HEK293T (cell line): ENCODE data around the gene SCYGR1.

Source experiments
- ARNT ChIP-seq: fragments of 450-650 bp; IDR thresholded peaks from 2 replicates; pipeline ENCODE4 v1.6.1; 2017; ENCODE audit warnings: mild to moderate bottlenecking
- BHLHE40 ChIP-seq: fragments of 450-650 bp; IDR thresholded peaks from 2 replicates; pipeline ENCODE4 v1.6.1; 2016; ENCODE audit warnings: mild to moderate bottlenecking, moderate library complexity, borderline replicate concordance
- CTBP1 ChIP-seq: fragments of 450-650 bp; IDR thresholded peaks from 2 replicates; pipeline ENCODE4 v1.6.1; 2016; ENCODE audit warnings: borderline replicate concordance
- ELF4 ChIP-seq: fragments of 450-650 bp; IDR thresholded peaks from 2 replicates; pipeline ENCODE4 v1.6.1; 2017; ENCODE audit warnings: antibody characterized with exemption
- FOXA1 ChIP-seq: fragments of 450-650 bp; IDR thresholded peaks from 2 replicates; pipeline ENCODE4 v1.6.1; 2016; ENCODE audit warnings: mild to moderate bottlenecking
- FOXK2 ChIP-seq: fragments of 450-650 bp; IDR thresholded peaks from 2 replicates; pipeline ENCODE4 v1.6.1; 2016; ENCODE audit warnings: mild to moderate bottlenecking
- FOXM1 ChIP-seq: fragments of 450-650 bp; IDR thresholded peaks from 2 replicates; pipeline ENCODE4 v1.6.1; 2017; ENCODE audit warnings: mild to moderate bottlenecking, borderline replicate concordance
- HDGF ChIP-seq: fragments of 450-650 bp; IDR thresholded peaks from 2 replicates; pipeline ENCODE4 v1.6.1; 2017; ENCODE audit warnings: antibody characterized with exemption, borderline replicate concordance
- L3MBTL2 ChIP-seq: fragments of 450-650 bp; conservative IDR thresholded peaks from 2 replicates; pipeline ENCODE4 v1.6.1; 2016; ENCODE audit warnings: mild to moderate bottlenecking
- LEF1 ChIP-seq: fragments of 450-650 bp; IDR thresholded peaks from 2 replicates; pipeline ENCODE4 v1.6.1; 2017; ENCODE audit warnings: mild to moderate bottlenecking, borderline replicate concordance
- PKNOX1 ChIP-seq: fragments of 450-650 bp; IDR thresholded peaks from 2 replicates; pipeline ENCODE4 v1.6.1; 2016
- SP1 ChIP-seq: fragments of 450-650 bp; IDR thresholded peaks from 2 replicates; pipeline ENCODE4 v1.6.1; 2017
- SUZ12 ChIP-seq: fragments of 450-650 bp; IDR thresholded peaks from 2 replicates; pipeline ENCODE4 v1.6.1; 2016; ENCODE audit warnings: mild to moderate bottlenecking
- TARDBP ChIP-seq: fragments of 450-650 bp; IDR thresholded peaks from 2 replicates; pipeline ENCODE4 v1.6.1; 2016

DNA sequence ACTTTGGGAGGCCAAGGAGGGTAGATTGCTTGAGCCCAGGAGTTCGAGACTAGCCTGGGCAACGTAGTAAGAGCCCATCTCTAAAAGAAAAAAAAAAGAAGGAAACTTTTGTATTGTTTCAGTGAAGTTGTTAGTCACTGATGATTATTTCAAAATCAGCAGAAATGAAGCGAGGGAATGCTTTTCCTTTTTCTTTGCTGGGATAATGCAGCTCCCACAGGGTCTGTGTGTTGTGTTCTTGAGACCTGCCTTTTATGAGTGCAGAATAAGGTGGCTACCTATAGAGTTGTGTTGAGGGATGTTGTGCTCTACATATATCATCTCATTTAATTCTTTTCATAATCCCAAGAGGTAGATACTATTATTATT lies 20.3 kb downstream of the SCYGR1 start:
- TF ChIP-seq FOXM1 (no peak), BHLHE40 (no peak), CTBP1 (no peak), ELF4 (no peak), SP1 (no peak), LEF1 (no peak), ARNT (no peak), FOXK2 (no peak), FOXA1 (no peak), TARDBP (no peak), HDGF (no peak), PKNOX1 (no peak), L3MBTL2 (no peak), SUZ12 (no peak)
